Endothelial cell of umbilical vein (primary cell): Measurements from ENCODE around the gene SBF1. TPM values are rescaled to one million over a fixed set of nuclear protein-coding genes. Genes with fewer than 3 reads are reported as not detected.

Experiments used
- BruUV-seq: library from RNA; stranded (reverse); fragments of 400-500 nt; replicated peaks from 2 replicates; lab custom pipeline; 2021; lab: Mats Ljungman, UMichigan
- CTCF ChIA-PET: fragments of 300-600, 350-600 bp; sonication (Branson Sonifier 250); formaldehyde crosslinking; loops from one replicate; lab custom pipeline; 2021; ENCODE audit warnings: antibody characterized with exemption, inconsistent platforms; lab: Charles Lee
- POLR2A ChIA-PET: fragments of 300-600, 350-600 bp; sonication (Branson Sonifier 250); formaldehyde crosslinking; loops from one replicate; lab custom pipeline; 2021; ENCODE audit warnings: antibody characterized with exemption, inconsistent platforms; lab: Charles Lee
- DNase-seq: peaks from one replicate; pipeline ENCODE4 v3.0.0-alpha.2; 2011; ENCODE audit warnings: low read depth, low spot score
- FAIRE-seq: peaks from 2 replicates; lab custom pipeline; 2011; peaks lifted over from hg19 to GRCh38; lab: Jason Lieb, UNC
- H2AFZ ChIP-seq: 2 replicates; pipeline ENCODE4 v1.6.0; 2012; ENCODE audit warnings: low read depth, low read length, control low read depth, inconsistent platforms
- H3K27ac ChIP-seq: 2 replicates; pipeline ENCODE4 v1.5.1; 2011; ENCODE audit warnings: low read depth, mild to moderate bottlenecking, control low read depth, low read length, moderate library complexity; ENCODE audit not compliant: insufficient read depth
- H3K27me3 ChIP-seq, 2 experiments: 2 replicates each; pipeline versions ENCODE4 v1.6.0 to v1.6.1; 2011; ENCODE audit warnings: low read length in 2 of 2, mixed read lengths in 1 of 2; ENCODE audit not compliant: control insufficient read depth in 2 of 2, insufficient read depth in 2 of 2
- H3K36me3 ChIP-seq, 2 experiments: 2 replicates in 1 of 2; 3 replicates in 1 of 2; pipeline ENCODE4 v1.5.1; 2011; ENCODE audit warnings: low read length in 2 of 2, mild to moderate bottlenecking in 1 of 2, moderate library complexity in 1 of 2; ENCODE audit not compliant: control insufficient read depth in 2 of 2, insufficient read depth in 2 of 2; ENCODE audit errors: extremely low read depth in 1 of 2
- H3K4me1 ChIP-seq: 3 replicates; pipeline ENCODE4 v1.5.1; 2011; ENCODE audit warnings: mild to moderate bottlenecking, low read length; ENCODE audit not compliant: control insufficient read depth, insufficient read depth; ENCODE audit errors: extremely low read depth
- H3K4me2 ChIP-seq: 2 replicates; pipeline ENCODE4 v1.6.1; 2011; ENCODE audit warnings: low read length, control low read depth, mixed read lengths; ENCODE audit not compliant: insufficient read depth
- H3K4me3 ChIP-seq, 3 experiments: fragments of 200-600 bp in 1 of 3; sonication (generic), shearing (Covaris generic) in 1 of 3; replicated peaks in 1 of 3; 2 replicates each; pipeline ENCODE4 v1.5.1; 2011 to 2016; ENCODE audit warnings: control low read depth in 3 of 3, low read length in 3 of 3, mild to moderate bottlenecking in 2 of 3, inconsistent platforms in 1 of 3, low read depth in 1 of 3, moderate library complexity in 1 of 3; ENCODE audit not compliant: insufficient read depth in 1 of 3
- H3K79me2 ChIP-seq: 2 replicates; pipeline ENCODE4 v1.6.0; 2012; ENCODE audit warnings: low read length, inconsistent platforms; ENCODE audit not compliant: control insufficient read depth, insufficient read depth
- H3K9ac ChIP-seq: replicated peaks from 2 replicates; pipeline ENCODE3; 2011; ENCODE audit warnings: low read length, control low read depth; ENCODE audit not compliant: insufficient read depth; ENCODE audit errors: extremely low read depth
- H3K9me1 ChIP-seq: replicated peaks from 3 replicates; pipeline ENCODE4 v1.6.0; 2011; ENCODE audit warnings: mild to moderate bottlenecking, low read length; ENCODE audit not compliant: control insufficient read depth, insufficient read depth; ENCODE audit errors: extremely low read depth
- H3K9me3 ChIP-seq: replicated peaks from 2 replicates; pipeline ENCODE4 v1.5.1; 2012; ENCODE audit warnings: low read length, inconsistent platforms; ENCODE audit not compliant: control insufficient read depth, insufficient read depth
- H4K20me1 ChIP-seq: replicated peaks from 2 replicates; pipeline ENCODE3; 2011; ENCODE audit warnings: mild to moderate bottlenecking, low read length; ENCODE audit not compliant: control insufficient read depth, insufficient read depth; ENCODE audit errors: extremely low read depth
- EZH2 ChIP-seq: IDR thresholded peaks from 2 replicates; pipeline ENCODE4 v1.6.1; 2012; ENCODE audit warnings: borderline replicate concordance, low read depth, mild to moderate bottlenecking, moderate library complexity, low read length, inconsistent platforms; ENCODE audit not compliant: severe bottlenecking
- FOS ChIP-seq: IDR thresholded peaks from 2 replicates; pipeline ENCODE4 v1.6.1; 2011; ENCODE audit warnings: mild to moderate bottlenecking, low read length, moderate library complexity, borderline replicate concordance; ENCODE audit not compliant: insufficient read depth
- GATA2 ChIP-seq: IDR thresholded peaks from 2 replicates; pipeline ENCODE4 v1.7.0; 2011; ENCODE audit warnings: low read depth, mild to moderate bottlenecking, moderate library complexity, mixed read lengths, low read length; ENCODE audit not compliant: insufficient read length, insufficient read depth
- JUN ChIP-seq: IDR thresholded peaks from 2 replicates; pipeline ENCODE4 v1.6.1; 2011; ENCODE audit warnings: borderline replicate concordance, low read depth; ENCODE audit not compliant: insufficient read length, insufficient read depth
- MYC ChIP-seq: IDR thresholded peaks from one replicate; pipeline ENCODE4 v1.6.1; 2011; ENCODE audit warnings: mild to moderate bottlenecking, low read depth, low read length
- POLR2A ChIP-seq: IDR thresholded peaks from 2 replicates; pipeline ENCODE4 v1.6.1; 2012; ENCODE audit warnings: low read depth, mild to moderate bottlenecking, control low read depth, low read length
- POLR2AphosphoS5 ChIP-seq: IDR thresholded peaks from 2 replicates; pipeline ENCODE4 v1.6.1; 2012; ENCODE audit warnings: low read depth, mild to moderate bottlenecking, control low read depth, low read length, moderate library complexity; ENCODE audit not compliant: insufficient read depth
- dilution Hi-C: fragments of 300-500 bp; cut with MboI; formaldehyde crosslinking; loops from one replicate; pipeline ENCODE4 v1.15.0; 2019; ENCODE audit warnings: low sequenced_read_pairs; ENCODE audit not compliant: extremely low pct_ligation_motif_present
- intact Hi-C: fragments of 100-400 bp; cut with micrococcal nuclease; formaldehyde crosslinking; loops from one replicate; pipeline ENCODE4 v1.10.0; 2022
- polyA plus RNA-seq, 4 experiments: library from polyadenylated mRNA; depleted of rRNA in 3 of 4; stranded (reverse) in 3 of 4; unstranded in 1 of 4; fragments of >200 nt; gene quantifications; 2 replicates each; pipeline versions ENCODE4 v1.2.1 to v1.2.3, GENCODE V29; 2011 to 2012; ENCODE audit warnings: missing spikeins in 1 of 4
- total RNA-seq: library from RNA; stranded (reverse); gene quantifications from 2 replicates; pipeline ENCODE4 v1.2.3, GENCODE V29; 2021
- TF ChIP-seq, protein P1 (sequence below): IDR thresholded peaks from 2 replicates; pipeline ENCODE4 v1.6.1; 2011; ENCODE audit not compliant: insufficient read depth, insufficient read length
- TF ChIP-seq, protein P2 (sequence below), 2 donors: IDR thresholded peaks; 1 replicate in 1 of 2; 2 replicates in 1 of 2; pipeline ENCODE4 v1.5.1; 2011; ENCODE audit warnings: low read length in 2 of 2, mild to moderate bottlenecking in 2 of 2, moderate library complexity in 2 of 2, control low read depth in 1 of 2, inconsistent platforms in 1 of 2, low read depth in 1 of 2; ENCODE audit not compliant: insufficient read depth in 1 of 2; ENCODE audit errors: extremely low read depth in 1 of 2

SBF1 gene
- total and polyA plus RNA-seq, 2 donors (not counting 3 experiments of a cell fraction or from before 2014, with no cell fraction given): 36.3 to 68.6 TPM

DNA sequence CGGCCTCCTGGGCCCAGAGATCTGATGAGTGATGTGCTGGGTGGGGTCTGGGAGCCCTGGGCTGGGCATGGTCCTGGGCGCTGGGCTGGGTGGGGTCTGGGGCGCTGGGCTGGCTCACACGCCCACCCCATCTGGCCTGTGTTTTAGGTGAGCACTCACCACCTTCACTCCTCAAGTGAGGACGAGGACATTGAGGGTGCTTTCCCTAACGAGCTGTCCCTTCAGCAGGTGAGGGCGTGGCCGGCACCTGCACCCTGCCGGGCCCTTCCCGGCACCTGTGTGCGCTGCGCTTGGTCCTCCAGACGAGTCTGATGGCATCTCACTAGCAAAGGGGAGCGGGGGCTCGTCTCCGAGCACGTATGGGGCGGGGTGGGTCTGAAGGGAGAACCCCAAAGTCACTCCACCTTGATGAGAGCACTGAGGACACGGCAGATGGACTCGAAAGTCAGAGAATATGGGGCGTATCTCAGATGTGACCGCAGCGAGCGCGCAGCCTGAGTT is 37.9 kb downstream of the SBF1 start:
- dilution Hi-C loops: no loop called here
- H3K27ac ChIP-seq: no peak overlapping the region
- BruUV-seq: no TSS peak

More for the DNA sequence above, 37.9 kb downstream of the SBF1 start:
- H3K4me3 ChIP-seq: no peak overlapping the region
- FAIRE-seq (no peak), DNase-seq (no peak)
- no peaks in the 10 kb centered on the region for H4K20me1 ChIP-seq
- no peak overlapping the region for H3K4me2 ChIP-seq
- ChIA-PET CTCF (no interaction called here), POLR2A (no interaction called here)
- intact Hi-C loops: no loop called here
- no peaks in the 10 kb centered on the region for H3K79me2 ChIP-seq
- no peak overlapping the region for H3K9ac ChIP-seq
- no peak overlapping the region for H2AFZ ChIP-seq
- no peaks in the 10 kb centered on the region for H3K9me3 ChIP-seq
- H3K36me3 ChIP-seq: peaks cover 0 to 51% of the 10 kb centered on the region in 2 experiments
- no peaks in the 10 kb centered on the region for H3K27me3 ChIP-seq
- H3K4me1 ChIP-seq: no peaks in the 10 kb centered on the region
- H3K9me1 ChIP-seq: no peaks in the 10 kb centered on the region
- TF ChIP-seq POLR2A: no peak
- no peak for TF ChIP-seq EZH2
- no peak for TF ChIP-seq MYC
- no peak for TF ChIP-seq GATA2
- no peak for TF ChIP-seq JUN
- TF ChIP-seq, protein P1, sequence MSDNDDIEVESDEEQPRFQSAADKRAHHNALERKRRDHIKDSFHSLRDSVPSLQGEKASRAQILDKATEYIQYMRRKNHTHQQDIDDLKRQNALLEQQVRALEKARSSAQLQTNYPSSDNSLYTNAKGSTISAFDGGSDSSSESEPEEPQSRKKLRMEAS: no peak
- no peak for TF ChIP-seq POLR2AphosphoS5
- no peak for TF ChIP-seq FOS
- TF ChIP-seq, protein P2, sequence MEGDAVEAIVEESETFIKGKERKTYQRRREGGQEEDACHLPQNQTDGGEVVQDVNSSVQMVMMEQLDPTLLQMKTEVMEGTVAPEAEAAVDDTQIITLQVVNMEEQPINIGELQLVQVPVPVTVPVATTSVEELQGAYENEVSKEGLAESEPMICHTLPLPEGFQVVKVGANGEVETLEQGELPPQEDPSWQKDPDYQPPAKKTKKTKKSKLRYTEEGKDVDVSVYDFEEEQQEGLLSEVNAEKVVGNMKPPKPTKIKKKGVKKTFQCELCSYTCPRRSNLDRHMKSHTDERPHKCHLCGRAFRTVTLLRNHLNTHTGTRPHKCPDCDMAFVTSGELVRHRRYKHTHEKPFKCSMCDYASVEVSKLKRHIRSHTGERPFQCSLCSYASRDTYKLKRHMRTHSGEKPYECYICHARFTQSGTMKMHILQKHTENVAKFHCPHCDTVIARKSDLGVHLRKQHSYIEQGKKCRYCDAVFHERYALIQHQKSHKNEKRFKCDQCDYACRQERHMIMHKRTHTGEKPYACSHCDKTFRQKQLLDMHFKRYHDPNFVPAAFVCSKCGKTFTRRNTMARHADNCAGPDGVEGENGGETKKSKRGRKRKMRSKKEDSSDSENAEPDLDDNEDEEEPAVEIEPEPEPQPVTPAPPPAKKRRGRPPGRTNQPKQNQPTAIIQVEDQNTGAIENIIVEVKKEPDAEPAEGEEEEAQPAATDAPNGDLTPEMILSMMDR (IDR thresholded peaks at IDR 0.05; ENCODE audit: extremely low read depth in 1 of 2, insufficient read depth in 1 of 2, low read depth in 1 of 2, low read length in 2 of 2): no peak
